ENCODE data around the gene TFEB. TPM values are rescaled to one million over a fixed set of nuclear protein-coding genes. Genes with fewer than 3 reads are reported as not detected.

Gene TFEB
- 10 to 100 TPM; 24.2 to 46.7 (median 33.1) TPM for total RNA-seq

DNA sequence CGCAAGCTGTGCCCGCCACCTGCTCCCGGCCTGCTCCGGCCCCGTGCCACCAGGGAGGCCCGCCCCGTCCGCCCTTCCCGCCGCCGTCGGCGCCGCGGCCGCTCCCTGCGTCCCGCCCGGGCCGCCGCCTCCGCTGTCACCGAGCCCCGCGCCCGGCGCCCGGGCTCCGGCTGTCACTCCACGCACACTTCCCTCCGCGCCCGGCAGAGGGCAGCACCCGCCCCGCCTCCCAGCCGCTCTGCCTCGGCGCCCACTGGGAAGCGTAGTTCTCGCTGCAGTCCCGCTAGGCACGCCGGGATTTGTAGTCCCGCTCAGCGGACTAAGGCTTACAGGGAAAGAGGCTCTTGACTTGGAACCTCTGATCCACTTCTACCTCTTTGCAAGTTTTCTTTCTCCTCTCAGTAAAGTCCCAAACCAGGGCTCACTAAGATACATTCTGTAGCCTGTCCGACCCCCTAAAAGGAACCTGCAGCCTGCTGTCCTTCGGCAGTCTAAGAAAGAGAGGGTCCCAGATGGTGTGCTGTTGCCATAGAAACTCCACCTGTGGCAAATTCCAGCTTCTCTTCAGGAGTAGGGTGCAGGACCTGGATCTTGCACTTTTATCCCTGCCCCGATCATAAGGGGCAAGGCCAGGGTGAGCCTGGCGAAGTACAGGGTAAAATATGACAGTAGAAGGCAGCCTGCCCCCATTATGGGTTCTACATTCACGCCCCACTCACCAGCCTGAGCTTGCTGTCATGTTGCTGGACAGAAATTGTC lies at the start of gene TFEB:
TFEB (minus strand) TSS at position 182 of the 759 bp plus-strand sequence. CDS start 44,395 bp downstream, outside the sequence.
- Histone ChIP-seq H3K27me3 (peaks cover 0 to 6% (median 0%) of the 10 kb centered on the region in 4 donors), H3K27ac (replicated peaks in 1 of 4) (peak within 1 kb of the TSS; percentile 97 to 99 (median 98)), H3K36me3 (no peaks in the 10 kb centered on the region), H3K4me3 (peak within 1 kb of the TSS; percentile 90 to 98 (median 97)), H3K4me1 (peaks cover 37 to 44% (median 40%) of the 10 kb centered on the region in 4 donors), H3K9me3 (no peaks in the 10 kb centered on the region)
- TF ChIP-seq POLR2A (IDR thresholded peaks at IDR 0.05; ENCODE audit: low read depth) (no peak), POLR2AphosphoS5 (IDR thresholded peaks at IDR 0.05) (peak; percentile 73 to 96)
- TF ChIP-seq, protein P1, sequence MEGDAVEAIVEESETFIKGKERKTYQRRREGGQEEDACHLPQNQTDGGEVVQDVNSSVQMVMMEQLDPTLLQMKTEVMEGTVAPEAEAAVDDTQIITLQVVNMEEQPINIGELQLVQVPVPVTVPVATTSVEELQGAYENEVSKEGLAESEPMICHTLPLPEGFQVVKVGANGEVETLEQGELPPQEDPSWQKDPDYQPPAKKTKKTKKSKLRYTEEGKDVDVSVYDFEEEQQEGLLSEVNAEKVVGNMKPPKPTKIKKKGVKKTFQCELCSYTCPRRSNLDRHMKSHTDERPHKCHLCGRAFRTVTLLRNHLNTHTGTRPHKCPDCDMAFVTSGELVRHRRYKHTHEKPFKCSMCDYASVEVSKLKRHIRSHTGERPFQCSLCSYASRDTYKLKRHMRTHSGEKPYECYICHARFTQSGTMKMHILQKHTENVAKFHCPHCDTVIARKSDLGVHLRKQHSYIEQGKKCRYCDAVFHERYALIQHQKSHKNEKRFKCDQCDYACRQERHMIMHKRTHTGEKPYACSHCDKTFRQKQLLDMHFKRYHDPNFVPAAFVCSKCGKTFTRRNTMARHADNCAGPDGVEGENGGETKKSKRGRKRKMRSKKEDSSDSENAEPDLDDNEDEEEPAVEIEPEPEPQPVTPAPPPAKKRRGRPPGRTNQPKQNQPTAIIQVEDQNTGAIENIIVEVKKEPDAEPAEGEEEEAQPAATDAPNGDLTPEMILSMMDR (IDR thresholded peaks at IDR 0.05) = peak; percentile 92 to 99 (median 92)
- peak; percentile 97 for DNase-seq (ENCODE audit: extremely low spot score)
- intact Hi-C loops (cut with DNase I) = loop anchor here (5.0 kb wide), 1 partner anchor 42 kb away; the partner anchor contains the start of gene FRS3
- 15% methylated on average over 24 of the region's 50 CpGs for WGBS

GRCh38 chr6:41784581-41785171 lies 49.3 kb upstream of the TFEB start:
- H3K27ac ChIP-seq (replicated peaks in 1 of 4) = no peak overlapping the region

DNA sequence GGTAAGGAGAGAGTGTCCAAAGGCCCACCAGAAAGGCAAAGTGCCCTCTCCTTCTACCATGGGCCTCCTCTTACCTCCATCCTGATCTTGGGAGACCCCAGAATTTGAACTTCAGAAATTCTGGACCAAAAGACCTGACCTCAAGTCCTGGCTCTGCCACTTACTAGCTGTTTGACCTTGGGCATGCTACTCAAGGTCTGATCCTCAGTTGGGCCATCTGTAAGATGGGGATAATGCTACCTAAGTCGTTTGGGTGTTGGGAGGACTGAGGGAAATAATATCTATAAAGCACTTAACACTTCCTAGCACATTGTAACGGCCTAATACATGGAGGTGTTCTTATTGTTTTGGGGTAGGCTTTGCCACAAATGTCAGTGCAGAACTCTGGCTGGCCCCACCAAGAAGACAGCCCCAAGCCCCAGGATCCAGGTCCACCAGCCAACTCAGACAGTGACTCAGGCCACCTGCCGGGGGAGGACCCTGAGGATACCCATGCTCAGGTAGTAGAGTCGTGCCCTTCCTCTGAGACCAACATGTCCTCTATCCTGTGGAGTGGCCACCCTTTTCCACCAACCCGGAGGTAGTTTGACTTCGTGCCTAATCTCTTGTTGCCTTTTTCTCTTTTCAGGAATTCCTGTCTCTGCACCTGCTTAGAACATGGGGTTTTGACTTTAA lies 47.8 kb upstream of the TFEB start:
- 78% methylated on average over 5 of the region's 6 CpGs for WGBS
- Histone ChIP-seq H3K36me3 (peaks cover 0 to 27% (median 0%) of the 10 kb centered on the region in 4 donors), H3K4me3 (no peak overlapping the region), H3K27ac (replicated peaks in 1 of 4) (peak overlapping the region in 1 of 4 donors; percentile 0), H3K4me1 (peaks cover 47 to 86% (median 65%) of the 10 kb centered on the region in 4 donors), H3K27me3 (no peaks in the 10 kb centered on the region), H3K9me3 (no peaks in the 10 kb centered on the region)
- intact Hi-C loops (cut with DNase I) = loop anchor here (5.0 to 10.0 kb wide), 2 partner anchors 259 to 782 kb away; partner anchors contain the start of gene UBR2
- no peak for DNase-seq (ENCODE audit: extremely low spot score)
- TF ChIP-seq, protein P1 (IDR thresholded peaks at IDR 0.05) = no peak
- TF ChIP-seq POLR2A (IDR thresholded peaks at IDR 0.05; ENCODE audit: low read depth) = no peak
- TF ChIP-seq POLR2AphosphoS5 (IDR thresholded peaks at IDR 0.05) = no peak
- TF ChIP-seq EP300 (IDR thresholded peaks at IDR 0.05) = no peak

More at GRCh38 chr6:41784581-41785171, 49.3 kb upstream of the TFEB start:
- intact Hi-C loops (cut with DNase I) = loop anchor here (5.0 to 10.0 kb wide), 2 partner anchors 258 to 780 kb away; partner anchors contain the start of gene UBR2
- peaks cover 7 to 37% (median 10%) of the 10 kb centered on the region in 4 donors for H3K36me3 ChIP-seq
- TF ChIP-seq EP300 (IDR thresholded peaks at IDR 0.05) (no peak), POLR2A (IDR thresholded peaks at IDR 0.05; ENCODE audit: low read depth) (no peak), POLR2AphosphoS5 (IDR thresholded peaks at IDR 0.05) (no peak)
- TF ChIP-seq, protein P1 (IDR thresholded peaks at IDR 0.05) = no peak
- peaks cover 49 to 88% (median 64%) of the 10 kb centered on the region in 4 donors for H3K4me1 ChIP-seq
- no peaks in the 10 kb centered on the region for H3K27me3 ChIP-seq
- DNase-seq (ENCODE audit: extremely low spot score) = no peak
- WGBS = 63% methylated on average over 5 of the region's 5 CpGs
- no peaks in the 10 kb centered on the region for H3K9me3 ChIP-seq
- H3K4me3 ChIP-seq = no peak overlapping the region

DNA sequence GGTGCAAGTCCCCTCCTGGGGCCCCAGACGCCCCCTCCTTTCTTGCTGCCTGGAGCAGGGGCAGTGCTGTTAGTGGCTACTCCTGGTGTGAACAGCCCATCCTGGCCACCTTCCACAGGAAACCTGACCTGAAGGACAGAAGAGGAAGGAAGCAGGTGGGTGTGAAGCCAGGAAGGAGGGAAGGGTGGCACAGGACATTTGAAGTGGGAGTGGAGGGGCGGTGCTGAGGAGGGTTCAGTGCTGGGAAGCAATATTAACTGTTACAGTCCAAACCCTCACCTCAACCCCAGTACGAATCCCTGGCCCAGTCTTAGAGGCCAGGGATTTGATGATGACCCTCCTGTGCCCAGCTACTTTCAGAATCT lies 45.9 kb upstream of the TFEB start:
- DNase-seq (ENCODE audit: extremely low spot score) = no peak
- 13% methylated on average over 3 of the region's 3 CpGs for WGBS
- peak overlapping the region; percentile 83 to 90 (median 88) for H3K27ac ChIP-seq (replicated peaks in 1 of 4)
- H3K9me3 ChIP-seq = no peaks in the 10 kb centered on the region
- H3K27me3 ChIP-seq = no peaks in the 10 kb centered on the region
- no peak for TF ChIP-seq EP300 (IDR thresholded peaks at IDR 0.05)
- TF ChIP-seq, protein P1 (IDR thresholded peaks at IDR 0.05) = no peak
- no peak for TF ChIP-seq POLR2AphosphoS5 (IDR thresholded peaks at IDR 0.05)
- no peak for TF ChIP-seq POLR2A (IDR thresholded peaks at IDR 0.05; ENCODE audit: low read depth)
- intact Hi-C loops (cut with DNase I) = loop anchor here (5.0 to 10.0 kb wide), 2 partner anchors 261 to 783 kb away; partner anchors contain the start of gene UBR2
- H3K4me1 ChIP-seq = peaks cover 47 to 80% (median 62%) of the 10 kb centered on the region in 4 donors
- peaks cover 0 to 32% (median 9%) of the 10 kb centered on the region in 4 donors for H3K36me3 ChIP-seq
- peak overlapping the region; percentile 71 to 88 (median 78) for H3K4me3 ChIP-seq

All from esophagus muscularis mucosa (tissue), 4 donors.